Esophagus muscularis mucosa (tissue), 4 donors: ENCODE data around the gene OTOF. TPM values are rescaled to one million over a fixed set of nuclear protein-coding genes. Genes with fewer than 3 reads are reported as not detected.

ENCODE experiments used
- DNase-seq: peaks from one replicate; pipeline ENCODE4 v3.0.0-alpha.2; 2017; ENCODE audit errors: extremely low spot score
- H3K27ac ChIP-seq, 4 donors: fragments of 200-600 bp; sonication (generic); replicated peaks in 1 of 4; 1 replicate in 3 of 4; 2 replicates in 1 of 4; pipeline ENCODE4 v1.5.1; 2016 to 2019; ENCODE audit warnings: mild to moderate bottlenecking in 1 of 4
- H3K27me3 ChIP-seq, 4 donors: fragments of 200-600 bp; sonication (generic); one replicate each; pipeline versions ENCODE4 v1.5.1 to v1.6.0; 2016 to 2019
- H3K36me3 ChIP-seq, 4 donors: fragments of 200-600 bp; sonication (generic); one replicate each; pipeline ENCODE4 v1.5.1; 2016 to 2019
- H3K4me1 ChIP-seq, 4 donors: fragments of 200-600 bp; sonication (generic); one replicate each; pipeline ENCODE4 v1.5.1; 2016 to 2019
- H3K4me3 ChIP-seq, 4 donors: fragments of 200-600 bp; sonication (generic); 1 replicate in 2 of 4; 2 replicates in 2 of 4; pipeline ENCODE4 v1.5.1; 2016 to 2019; ENCODE audit warnings: mild to moderate bottlenecking in 4 of 4, moderate library complexity in 1 of 4
- H3K9me3 ChIP-seq, 4 donors: fragments of 200-600 bp; sonication (generic); 1 replicate in 3 of 4; 2 replicates in 1 of 4; pipeline ENCODE4 v1.5.1; 2016 to 2019
- EP300 ChIP-seq: sonication (generic); formaldehyde crosslinking; IDR thresholded peaks from one replicate; pipeline ENCODE4 v1.6.1; 2017; ENCODE audit warnings: antibody characterized with exemption
- POLR2A ChIP-seq: fragments of 450-650 bp; IDR thresholded peaks from one replicate; pipeline ENCODE4 v1.6.1; 2017; ENCODE audit warnings: antibody characterized with exemption, moderate library complexity, mild to moderate bottlenecking, low read depth
- POLR2AphosphoS5 ChIP-seq, 2 donors: sonication (generic); formaldehyde crosslinking; IDR thresholded peaks; one replicate each; pipeline ENCODE4 v1.6.1; 2017; ENCODE audit warnings: antibody characterized with exemption in 2 of 2
- WGBS: methylation state at CpG from one replicate; pipeline ENCODE4 v1.1.5; 2018; 5-methylcytosine and 5-hydroxymethylcytosine counted together
- intact Hi-C: fragments of 100-400 bp; cut with DNase I; formaldehyde crosslinking; loops from one replicate; pipeline ENCODE4 v1.15.1; 2023
- total RNA-seq, 4 donors: library from RNA; depleted of rRNA; stranded (reverse); fragments of >200 nt; gene quantifications; one replicate each; pipeline versions ENCODE4 v1.1.0 to v1.2.1, GENCODE V29; 2016
- TF ChIP-seq, protein P1 (sequence below), 3 experiments: fragments of 200-600 bp in 2 of 3; fragments of 450-650 bp in 1 of 3; sonication (generic) in 2 of 3; IDR thresholded peaks; one replicate each; pipeline ENCODE4 v1.5.1; 2017 to 2019; ENCODE audit warnings: antibody characterized with exemption in 3 of 3, mild to moderate bottlenecking in 2 of 3, moderate library complexity in 1 of 3

The OTOF gene
- total RNA-seq, 4 donors from 2014 or later, result 0.13 to 1.5 (median 0.38) TPM

DNA sequence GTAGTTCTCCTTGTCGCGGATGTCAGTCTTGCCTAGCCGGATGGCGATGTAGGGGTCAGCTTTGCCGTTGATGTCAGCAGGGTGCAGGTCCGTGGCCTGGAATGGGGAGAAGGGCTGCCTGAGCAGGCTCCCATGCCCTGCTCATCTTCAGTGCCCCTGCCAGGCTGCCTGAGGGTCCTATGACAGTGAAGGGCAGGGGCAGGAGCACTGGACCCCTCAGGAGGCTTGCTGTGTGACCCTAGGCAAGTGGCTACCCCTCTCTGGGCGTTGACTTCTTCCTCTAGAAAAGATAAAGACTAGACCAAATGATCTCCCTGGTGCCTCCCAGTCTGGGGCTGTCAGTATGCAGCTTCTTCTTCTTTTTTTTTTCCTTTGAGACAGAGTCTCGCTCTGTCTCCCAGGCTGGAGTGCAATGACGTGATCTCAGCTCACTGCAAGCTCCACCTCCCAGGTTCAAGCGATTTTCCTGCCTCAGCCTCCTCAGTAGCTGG is 11.9 kb downstream of the OTOF start:
- WGBS, result 90% methylated on average over 10 of the region's 10 CpGs
- peaks cover 0 to 11% (median 6%) of the 10 kb centered on the region in 4 donors for H3K9me3 ChIP-seq
- H3K27me3 ChIP-seq, result no peaks in the 10 kb centered on the region
- H3K4me3 ChIP-seq, result no peak overlapping the region
- H3K36me3 ChIP-seq, result no peaks in the 10 kb centered on the region
- TF ChIP-seq, protein P1, sequence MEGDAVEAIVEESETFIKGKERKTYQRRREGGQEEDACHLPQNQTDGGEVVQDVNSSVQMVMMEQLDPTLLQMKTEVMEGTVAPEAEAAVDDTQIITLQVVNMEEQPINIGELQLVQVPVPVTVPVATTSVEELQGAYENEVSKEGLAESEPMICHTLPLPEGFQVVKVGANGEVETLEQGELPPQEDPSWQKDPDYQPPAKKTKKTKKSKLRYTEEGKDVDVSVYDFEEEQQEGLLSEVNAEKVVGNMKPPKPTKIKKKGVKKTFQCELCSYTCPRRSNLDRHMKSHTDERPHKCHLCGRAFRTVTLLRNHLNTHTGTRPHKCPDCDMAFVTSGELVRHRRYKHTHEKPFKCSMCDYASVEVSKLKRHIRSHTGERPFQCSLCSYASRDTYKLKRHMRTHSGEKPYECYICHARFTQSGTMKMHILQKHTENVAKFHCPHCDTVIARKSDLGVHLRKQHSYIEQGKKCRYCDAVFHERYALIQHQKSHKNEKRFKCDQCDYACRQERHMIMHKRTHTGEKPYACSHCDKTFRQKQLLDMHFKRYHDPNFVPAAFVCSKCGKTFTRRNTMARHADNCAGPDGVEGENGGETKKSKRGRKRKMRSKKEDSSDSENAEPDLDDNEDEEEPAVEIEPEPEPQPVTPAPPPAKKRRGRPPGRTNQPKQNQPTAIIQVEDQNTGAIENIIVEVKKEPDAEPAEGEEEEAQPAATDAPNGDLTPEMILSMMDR (IDR thresholded peaks at IDR 0.05), result no peak
- TF ChIP-seq EP300 (no peak), POLR2AphosphoS5 (IDR thresholded peaks at IDR 0.05) (no peak), POLR2A (no peak)
- no peak for DNase-seq
- intact Hi-C loops, result no loop called here
- H3K27ac ChIP-seq, result no peak overlapping the region
- H3K4me1 ChIP-seq, result peaks cover 0 to 4% (median 0%) of the 10 kb centered on the region in 4 donors

DNA sequence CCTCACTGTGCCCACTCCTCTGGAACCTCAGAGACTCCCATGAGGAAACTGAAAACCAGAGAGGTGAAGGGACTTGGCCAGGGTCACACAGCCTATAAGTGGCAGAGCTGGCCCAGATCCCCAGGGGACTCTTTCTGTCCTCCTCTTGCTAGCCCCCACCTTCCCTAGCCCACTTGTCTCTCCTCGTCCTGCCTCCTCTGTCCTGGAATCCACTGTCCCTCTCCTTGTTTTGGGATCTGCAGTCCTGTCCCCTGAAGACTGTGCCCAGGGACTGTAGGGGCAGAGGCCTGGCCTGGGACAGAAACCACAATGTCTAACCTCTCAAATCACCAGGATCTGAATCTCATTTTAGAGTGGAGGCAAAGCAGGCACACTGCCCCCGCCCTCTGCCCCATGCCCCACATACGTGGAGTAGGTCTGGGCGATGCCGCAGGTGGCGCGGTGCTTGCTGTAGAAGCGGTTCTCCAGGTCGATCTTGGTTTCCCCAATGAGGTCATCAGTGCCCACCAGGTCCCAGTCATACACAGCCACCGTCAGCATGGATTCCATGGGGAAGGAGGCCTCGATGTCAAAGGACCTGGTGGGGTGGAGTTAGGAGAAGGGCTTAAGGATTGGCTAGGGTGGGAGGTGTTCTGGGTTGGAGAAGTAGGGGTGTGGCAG is 12.5 kb downstream of the OTOF start:
- H3K36me3 ChIP-seq, result no peaks in the 10 kb centered on the region
- no peak overlapping the region for H3K27ac ChIP-seq
- H3K27me3 ChIP-seq, result no peaks in the 10 kb centered on the region
- intact Hi-C loops, result no loop called here
- peaks cover 0 to 11% (median 6%) of the 10 kb centered on the region in 4 donors for H3K9me3 ChIP-seq
- no peak for DNase-seq
- WGBS, result 93% methylated on average over 11 of the region's 11 CpGs
- TF ChIP-seq EP300 (no peak), POLR2A (no peak), POLR2AphosphoS5 (IDR thresholded peaks at IDR 0.05) (no peak)
- TF ChIP-seq, protein P1 (IDR thresholded peaks at IDR 0.05), result no peak
- no peak overlapping the region for H3K4me3 ChIP-seq
- peaks cover 0 to 4% (median 0%) of the 10 kb centered on the region in 4 donors for H3K4me1 ChIP-seq

DNA sequence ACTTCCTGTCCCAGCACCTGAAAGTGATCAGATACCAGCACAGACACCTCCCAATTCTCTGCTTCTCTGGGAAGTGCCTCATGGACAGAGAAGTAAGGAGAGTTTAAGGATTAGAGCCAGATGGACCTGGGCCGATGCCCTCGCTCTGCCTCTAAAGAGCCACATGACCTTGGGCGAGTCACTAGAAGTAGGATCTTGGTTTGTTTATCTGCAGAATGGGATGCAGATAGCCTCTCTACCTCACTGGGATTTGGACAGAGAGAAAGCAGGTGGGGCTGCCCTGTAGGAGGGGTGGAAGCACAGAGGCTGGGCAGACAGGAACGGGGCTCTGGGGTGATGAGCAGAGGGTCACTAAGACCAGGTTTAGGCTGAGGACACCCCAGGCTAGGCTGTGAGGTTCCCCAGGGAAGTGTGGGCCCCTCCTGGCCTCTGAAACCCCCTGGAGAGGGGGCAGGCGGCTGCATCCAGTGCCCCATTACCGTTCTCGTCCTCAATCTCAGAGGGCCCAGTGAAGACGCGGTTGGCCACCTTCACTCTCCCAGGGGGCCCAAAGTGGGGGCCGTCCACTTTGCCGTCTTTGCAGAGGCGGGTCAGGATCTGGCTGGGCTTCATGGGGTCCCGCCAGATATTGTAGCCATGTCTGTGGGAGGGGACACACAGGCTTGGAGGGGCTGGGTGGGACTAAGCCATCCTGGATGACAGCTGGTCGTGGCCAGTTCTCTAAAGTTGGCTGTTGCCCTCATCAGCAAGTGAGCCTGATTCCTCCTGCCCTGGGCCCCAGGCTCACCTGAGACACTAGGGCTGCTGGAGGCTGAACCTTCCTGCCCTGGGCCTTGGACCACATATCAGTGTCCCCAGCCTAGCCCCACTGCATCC is 13.3 kb downstream of the OTOF start:
- no peak overlapping the region for H3K4me3 ChIP-seq
- intact Hi-C loops, result no loop called here
- 82% methylated on average over 8 of the region's 14 CpGs for WGBS

DNA sequence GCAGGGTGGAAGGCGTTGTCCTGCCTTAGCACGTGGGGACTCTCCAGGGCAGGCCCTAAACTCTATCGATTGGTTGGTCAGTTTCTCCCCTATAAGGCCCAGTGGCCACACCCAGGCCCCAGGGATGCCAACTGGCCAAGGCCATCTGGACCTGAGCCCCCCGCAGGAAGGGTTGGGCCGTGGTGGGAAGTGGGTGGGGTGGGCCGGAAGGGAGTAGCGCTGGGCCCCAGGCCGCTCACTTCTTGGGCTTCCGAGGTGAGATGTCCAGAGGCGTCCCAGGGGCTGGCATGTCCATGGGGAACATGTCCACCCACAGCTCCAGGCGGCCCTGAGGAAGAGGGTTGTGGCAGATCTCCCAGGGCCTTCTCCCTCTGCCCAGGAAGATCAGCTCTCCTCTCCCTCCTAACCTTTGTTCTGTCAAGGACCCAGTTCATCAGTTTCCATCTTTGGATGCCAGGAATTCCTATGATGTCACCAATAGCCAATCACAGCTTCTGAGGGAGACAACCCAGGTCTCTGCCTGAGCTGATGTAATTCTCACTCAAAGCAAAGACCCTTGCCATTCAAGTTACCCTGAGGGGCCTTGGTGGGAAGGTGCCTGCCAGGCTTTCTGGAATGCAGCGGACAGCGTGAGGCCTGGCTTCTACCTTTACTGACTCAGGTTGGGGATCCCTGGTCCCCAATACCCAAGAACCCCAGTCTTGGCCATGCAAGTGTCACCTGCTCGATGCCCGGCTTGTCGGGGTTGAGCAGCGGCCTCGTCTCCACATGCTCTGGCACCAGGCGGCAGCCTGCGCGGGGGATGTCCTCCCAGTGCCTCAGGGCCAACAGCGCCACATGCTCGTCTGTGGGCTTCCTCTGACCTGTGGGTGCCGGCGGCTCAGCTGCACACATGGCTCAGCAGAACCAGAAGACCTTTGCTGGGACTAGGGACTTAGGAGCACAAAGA is 14.4 kb downstream of the OTOF start:
- no peaks in the 10 kb centered on the region for H3K9me3 ChIP-seq
- no peak overlapping the region for H3K4me3 ChIP-seq
- TF ChIP-seq POLR2A, result no peak
- no peak for TF ChIP-seq POLR2AphosphoS5 (IDR thresholded peaks at IDR 0.05)
- TF ChIP-seq, protein P1 (IDR thresholded peaks at IDR 0.05), result no peak
- TF ChIP-seq EP300, result no peak
- no peaks in the 10 kb centered on the region for H3K27me3 ChIP-seq
- H3K36me3 ChIP-seq, result no peaks in the 10 kb centered on the region
- DNase-seq, result no peak
- H3K27ac ChIP-seq, result no peak overlapping the region
- 83% methylated on average over 7 of the region's 25 CpGs for WGBS
- peaks cover 0 to 4% (median 0%) of the 10 kb centered on the region in 4 donors for H3K4me1 ChIP-seq
- intact Hi-C loops, result no loop called here

More for the DNA sequence above, 13.3 kb downstream of the OTOF start:
- H3K27ac ChIP-seq, result no peak overlapping the region
- TF ChIP-seq POLR2AphosphoS5 (IDR thresholded peaks at IDR 0.05) (no peak), EP300 (no peak), POLR2A (no peak)
- TF ChIP-seq, protein P1 (IDR thresholded peaks at IDR 0.05), result no peak
- peaks cover 0 to 4% (median 0%) of the 10 kb centered on the region in 4 donors for H3K4me1 ChIP-seq
- no peaks in the 10 kb centered on the region for H3K27me3 ChIP-seq
- H3K36me3 ChIP-seq, result no peaks in the 10 kb centered on the region
- H3K9me3 ChIP-seq, result peaks cover 0 to 10% (median 5%) of the 10 kb centered on the region in 4 donors
- DNase-seq, result no peak
